NCI-H526 (cell line): ENCODE data around the gene FXYD6.

Source experiments
- DNase-seq, 2 experiments: peaks; one replicate each; lab custom pipeline; 2025; lab: John Stamatoyannopoulos, UW

The FXYD6 gene

DNA sequence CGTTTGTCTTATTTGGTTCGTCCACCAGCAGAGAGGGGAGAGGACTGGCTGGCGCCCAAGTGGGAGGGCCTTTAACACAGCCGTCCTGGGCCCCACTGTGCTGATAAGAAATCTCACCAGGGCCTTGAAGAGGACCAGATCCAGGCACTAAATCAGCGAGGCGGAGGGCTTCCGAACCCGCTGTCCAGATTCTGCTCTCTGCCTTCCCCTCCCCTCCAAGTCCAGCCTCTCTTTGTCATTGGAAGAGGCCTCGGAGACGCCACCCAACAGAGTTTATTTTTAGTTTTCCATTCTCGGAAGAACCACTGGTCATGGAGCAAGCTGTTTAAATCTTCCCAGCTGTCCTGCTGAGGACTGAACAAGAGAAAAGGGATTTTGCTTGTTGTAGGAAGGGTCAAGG, 9.3 kb upstream of the FXYD6 start:
- no peak for DNase-seq

DNA sequence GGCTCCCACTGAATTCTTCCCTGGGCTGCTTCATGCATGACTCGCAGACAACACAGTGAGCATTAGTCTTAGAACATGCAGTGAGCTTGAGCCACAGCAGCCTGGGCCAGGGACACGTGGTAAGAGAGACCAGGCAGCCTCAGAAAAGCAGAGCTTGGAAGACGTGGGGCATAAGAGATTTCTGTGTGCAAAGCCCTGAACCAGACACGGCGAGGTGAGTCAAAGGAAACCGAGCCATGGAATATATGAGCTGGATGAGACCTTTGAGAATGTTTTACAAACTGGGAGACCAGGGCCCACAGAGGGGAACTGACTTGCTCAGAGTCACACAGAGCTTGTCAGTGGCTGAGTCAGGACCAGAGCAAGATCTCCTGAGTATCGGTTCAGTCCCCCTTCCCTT, 8.5 kb upstream of the FXYD6 start:
- no peak for DNase-seq

DNA sequence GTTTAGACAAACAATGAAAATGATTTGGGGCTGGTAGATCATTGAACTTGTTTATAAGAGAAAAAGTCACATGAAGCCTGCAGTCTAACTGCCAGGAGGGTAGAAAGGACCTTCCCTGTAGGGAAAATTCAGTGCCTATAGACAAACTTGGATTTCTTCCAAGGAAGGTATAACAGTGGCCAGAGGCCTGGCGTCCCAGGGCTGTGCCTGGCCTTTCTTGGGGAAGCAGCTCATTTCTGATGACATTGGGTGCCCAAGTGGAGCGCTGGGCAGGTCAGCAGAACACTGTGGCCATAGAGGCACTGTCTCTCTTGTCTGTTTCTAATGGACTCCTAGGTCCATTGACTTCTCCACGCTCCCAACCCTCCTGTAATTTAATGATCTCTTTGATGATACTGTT, 6.6 kb upstream of the FXYD6 start:
- DNase-seq: no peak

DNA sequence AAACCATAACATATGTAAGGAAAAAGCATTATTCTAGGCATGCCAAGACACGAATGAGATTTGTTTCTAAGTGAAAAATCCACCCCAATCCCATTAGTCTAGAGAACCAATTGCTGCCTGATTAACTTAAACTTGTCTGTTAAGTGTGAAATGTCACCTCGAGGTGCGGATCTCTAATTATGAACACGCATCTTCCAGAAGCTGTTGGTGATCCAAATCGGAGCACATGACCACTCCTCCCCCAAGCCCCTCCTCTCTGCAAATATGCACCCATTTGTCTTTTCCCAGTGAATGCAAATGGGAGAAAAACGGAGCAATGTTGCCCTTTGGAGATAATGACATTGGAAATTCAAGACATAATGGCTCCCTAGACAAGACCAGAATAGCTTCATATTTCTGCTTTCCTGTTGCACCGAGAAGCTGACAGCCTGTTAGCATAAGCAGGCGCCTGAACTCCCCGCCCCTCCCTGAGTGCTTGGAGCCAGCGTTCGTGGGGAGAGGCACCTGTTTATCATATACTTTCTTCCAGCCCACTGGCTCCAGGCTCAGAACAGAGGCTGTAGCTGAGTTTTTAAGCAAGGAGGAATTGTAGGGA, 6.0 kb upstream of the FXYD6 start:
- DNase-seq: peak; percentile 92 to 95

DNA sequence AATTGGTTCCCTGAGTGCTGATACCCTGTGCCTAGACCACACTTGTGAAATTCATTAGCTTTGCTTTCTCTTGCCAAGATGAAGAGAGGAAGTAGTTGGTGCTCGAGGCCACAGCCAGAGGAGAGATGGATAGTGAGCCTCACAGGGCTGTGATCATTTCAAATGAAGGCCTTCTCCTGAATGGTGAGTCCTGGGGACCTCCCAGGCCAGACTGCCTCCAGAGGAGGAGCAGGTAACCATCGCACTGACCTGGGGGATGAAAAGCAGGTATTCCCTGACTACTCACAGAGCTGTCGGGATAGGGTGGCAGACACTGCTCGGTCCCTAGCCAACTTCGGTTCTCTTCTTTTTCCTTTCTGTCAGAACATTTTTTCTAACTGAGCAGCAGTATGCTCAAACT, 4.8 kb upstream of the FXYD6 start:
- DNase-seq: no peak

DNA sequence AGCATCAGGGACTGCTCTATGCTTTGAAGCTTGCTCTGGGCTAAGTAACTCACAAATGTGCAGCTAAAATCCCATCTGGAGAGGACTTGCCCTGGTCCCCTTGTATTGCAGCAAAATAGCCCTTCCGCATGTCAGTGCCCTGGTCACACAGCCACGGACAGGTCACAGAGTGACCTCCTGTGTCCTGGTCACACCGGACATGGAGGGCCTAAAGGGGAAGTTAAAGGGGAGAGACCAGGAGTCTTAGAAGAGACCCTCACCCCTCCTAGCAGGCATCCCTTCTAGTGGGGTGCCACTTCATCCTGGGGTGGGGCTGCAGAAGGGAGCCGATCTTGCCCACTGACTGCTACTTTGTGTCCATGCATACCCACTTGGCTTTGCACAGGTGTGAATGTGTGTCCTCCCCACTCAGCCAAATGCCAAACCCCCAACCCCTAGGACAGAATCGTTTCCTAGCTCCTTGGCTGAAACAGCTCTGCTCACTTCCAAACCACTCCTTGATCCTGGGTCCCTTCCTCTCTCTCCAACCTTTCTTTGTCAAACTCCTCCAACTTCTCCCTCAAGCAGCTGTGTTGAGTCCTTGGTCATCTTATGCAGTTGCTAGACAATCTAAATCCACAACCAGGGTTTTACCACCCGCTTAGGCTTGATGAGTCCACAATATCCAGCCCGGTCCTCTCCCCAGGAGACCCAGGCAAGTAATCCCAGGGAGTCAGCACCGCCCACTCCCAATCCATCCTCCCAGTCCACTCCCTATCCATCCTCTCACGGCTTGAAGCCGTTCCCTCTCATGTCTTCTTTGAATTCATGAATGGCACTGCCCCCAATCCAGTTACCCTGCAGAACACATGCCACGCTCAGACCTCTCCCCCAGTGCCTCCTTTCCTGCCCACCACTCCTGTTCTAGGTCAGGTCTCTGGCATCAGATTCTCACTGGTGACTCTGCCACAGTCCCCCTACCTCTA, 3.3 kb upstream of the FXYD6 start:
- DNase-seq: no peak

DNA sequence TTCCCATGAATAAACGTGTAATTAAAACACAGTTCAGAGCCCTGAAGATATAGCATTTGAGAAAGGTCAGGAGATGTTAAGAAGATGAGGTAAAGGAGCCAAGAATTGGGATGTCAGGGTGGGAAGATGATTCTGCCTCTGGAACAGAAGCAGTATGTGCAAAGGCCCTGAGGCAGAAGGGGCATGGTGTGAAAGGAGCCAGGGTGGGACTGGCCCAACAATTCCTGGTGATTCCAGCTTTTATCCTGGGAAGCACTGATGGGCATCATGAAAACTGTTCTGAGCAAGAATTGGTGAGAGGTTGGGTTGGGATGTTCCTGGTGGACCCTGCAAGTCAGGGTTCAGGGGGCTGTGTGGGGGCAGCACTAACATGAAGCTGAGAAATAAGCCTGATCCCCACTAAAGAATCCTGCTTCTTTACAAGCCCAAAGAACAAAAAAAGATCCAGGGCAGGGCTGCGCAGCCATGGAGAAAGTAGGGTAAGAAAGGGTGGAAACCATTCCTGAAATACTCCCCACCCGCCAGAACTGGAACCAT, 2.5 kb upstream of the FXYD6 start:
- DNase-seq: no peak

DNA sequence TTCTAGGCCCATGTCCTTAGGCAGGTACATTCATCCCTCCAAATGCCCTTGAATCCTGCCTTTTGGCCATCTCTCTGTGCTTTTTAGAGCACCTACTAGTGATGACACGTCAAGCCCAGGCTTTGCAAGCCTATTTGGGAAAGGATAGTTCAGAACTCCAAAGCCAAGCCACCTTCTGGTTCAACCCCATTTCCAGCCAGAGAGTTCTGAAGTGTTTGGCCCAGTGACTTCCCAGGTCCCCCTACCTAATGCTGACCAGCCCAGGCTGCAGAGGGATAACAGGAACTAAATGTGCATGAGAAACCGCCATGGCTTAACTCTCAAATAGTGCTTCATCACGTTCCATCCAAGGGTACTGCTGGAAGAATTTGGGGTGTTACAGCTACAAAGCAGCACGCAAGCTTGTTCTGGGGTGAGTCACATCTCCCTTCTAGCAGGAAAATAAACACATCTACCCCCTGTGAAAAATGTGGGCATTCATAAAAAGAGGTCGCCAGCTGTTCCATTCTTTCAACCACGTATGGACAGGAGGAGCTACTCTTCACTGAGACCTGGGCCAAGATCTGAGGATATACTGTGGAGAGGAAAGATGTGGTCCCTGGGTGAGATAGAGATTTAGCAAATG, 2.0 kb upstream of the FXYD6 start:
- no peak for DNase-seq

DNA sequence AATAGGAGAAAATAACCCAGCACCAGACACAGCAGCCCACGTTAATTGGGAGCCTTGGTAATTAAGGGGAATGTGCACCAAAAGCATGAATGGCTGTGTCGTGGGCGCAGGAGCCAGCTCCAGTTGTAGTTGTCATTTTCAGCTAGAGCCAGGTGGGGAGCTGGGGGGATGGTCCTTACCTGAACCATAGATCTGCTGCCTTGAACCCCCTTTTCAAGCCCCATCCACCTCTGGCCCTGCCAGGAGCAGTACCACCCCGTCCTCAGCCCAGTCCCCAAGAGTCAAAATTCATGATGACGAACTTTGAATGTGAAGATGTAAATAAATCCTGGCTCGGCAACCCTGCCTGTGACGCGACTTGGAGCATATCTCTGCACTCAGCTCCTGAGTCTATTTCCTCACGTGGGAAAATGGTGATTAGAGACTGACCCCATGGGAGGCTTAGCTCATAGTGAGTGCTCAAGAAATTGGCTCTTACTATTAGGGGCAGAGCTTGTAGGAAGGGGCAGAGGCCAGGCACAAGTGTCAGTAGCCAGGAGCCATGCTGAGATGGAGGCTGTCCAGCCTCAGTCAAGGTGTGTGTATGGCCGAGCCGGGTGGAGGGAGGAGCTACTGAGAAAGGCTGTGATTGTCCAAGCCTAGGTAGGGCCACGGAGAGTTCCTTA, 794 bp upstream of the FXYD6 start:
- DNase-seq: peak in 1 of 2 experiments; percentile 77

DNA sequence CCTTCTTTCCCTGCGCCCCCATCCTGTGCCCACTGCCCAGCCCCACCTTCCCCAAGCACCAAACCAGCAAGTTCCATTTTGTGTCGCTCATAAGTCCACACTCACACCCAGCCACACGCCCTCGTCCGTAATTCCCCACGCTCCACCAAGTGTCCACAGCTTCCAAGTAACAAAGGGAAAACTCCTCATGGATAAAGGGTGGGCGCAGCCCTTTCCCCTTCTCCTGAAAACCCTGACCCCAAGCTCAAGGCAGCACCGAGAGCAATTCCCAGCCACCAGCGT, 458 bp downstream of the FXYD6 start:
- peak; percentile 60 to 82 for DNase-seq

DNA sequence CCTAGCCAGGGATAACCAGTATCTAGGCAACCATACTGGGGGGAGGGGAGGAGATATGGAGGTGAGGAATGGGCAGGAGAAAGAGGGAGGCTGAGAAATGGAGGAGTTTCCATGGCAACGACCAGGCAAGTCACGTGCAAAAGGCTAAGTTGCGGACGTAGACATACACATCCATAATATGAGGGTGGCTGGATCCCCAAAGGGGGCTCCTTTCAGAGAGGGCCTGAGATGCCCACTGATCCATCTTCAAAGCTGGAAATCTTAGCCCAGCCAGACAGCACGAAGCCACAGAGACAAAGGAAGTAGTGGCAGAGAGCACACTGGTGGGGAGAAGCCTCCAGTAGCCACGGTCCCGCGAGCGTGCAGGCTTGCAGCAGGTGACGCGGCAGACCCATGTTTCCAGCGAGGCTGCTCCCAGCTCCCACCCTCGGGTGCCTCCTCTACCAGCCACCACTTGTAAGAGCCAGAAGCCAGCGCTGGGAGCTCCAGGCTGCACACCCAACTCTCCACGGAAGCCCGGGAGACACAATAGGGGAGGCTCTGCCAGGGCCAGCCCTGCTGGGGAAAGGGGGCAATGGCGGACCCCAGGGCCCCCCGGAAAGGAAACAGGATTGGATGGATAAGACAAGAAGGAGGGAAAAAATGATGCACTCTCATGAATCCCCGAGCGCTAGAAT, 938 bp downstream of the FXYD6 start:
- DNase-seq: peak; percentile 79 to 93

DNA sequence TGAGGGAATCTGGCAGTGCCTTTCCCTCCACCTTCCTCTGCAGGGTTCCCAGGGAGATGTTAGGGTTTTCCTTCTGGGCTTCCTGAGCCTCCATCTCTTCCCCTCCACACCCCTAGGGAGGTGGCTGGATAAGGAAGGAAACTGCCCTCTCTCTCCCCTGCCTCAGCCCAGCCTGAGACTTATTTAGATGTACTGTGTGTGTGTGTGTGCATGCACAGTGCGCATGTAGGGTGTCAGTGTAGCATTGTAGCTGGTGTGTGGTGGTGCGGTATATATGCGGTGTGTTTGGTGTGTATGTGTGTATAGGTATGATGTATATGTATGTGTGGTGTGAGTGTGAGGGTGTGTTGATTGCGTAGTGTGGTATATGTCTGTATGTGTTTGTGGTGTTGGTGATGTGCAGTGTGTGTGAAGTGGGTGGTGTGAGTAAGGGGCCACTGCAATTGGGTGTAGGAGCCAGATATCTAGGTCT, 1.5 kb downstream of the FXYD6 start:
- DNase-seq: no peak

DNA sequence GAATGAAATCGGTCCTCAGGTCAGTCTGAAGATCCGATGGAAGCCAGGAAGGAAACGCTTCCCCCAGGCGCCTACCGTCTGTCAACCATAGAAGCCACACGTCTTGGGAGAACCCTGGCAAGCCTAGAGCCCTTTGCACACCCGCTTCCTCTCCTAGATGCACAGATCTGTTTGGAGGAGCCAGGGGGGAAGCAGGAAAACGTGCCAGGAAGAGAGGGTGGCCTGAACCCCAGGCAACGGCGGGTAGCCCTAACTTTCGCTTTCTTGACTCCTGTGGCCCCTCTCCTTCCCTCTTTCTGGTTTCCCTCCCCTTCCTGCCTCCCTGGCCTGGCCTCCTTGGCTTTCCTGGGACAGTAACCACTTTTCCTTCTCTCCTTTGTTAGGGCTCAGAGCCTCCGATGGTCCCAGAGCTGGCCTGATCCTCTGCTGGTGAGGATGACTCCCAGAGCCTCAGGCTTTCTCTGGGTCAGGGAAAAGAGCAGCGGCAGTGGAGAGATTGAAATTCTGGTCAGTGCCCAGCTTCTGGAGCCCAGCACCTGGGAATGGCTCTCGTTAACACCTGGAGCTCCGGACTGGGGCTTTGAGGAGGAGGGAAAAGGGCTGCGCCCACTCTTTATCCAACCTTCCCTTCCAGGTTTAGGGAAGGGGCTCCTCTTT, 2.1 kb downstream of the FXYD6 start:
- DNase-seq: peak in 1 of 2 experiments; percentile 83

DNA sequence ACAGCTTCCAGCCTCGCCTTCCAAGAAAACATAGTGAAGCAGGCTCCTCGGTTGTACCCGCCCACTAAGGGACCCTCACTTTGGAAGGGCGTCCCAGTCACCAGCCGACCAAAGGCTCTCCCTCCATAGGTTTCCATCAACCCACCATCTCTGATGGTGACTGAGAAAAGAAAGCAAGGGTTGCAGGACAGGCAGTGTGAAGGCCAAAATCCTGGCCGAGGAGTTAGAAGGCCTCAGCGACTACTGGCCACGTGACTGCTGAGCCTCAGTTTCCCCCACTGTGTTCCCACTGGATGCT, 2.7 kb downstream of the FXYD6 start:
- no peak for DNase-seq

DNA sequence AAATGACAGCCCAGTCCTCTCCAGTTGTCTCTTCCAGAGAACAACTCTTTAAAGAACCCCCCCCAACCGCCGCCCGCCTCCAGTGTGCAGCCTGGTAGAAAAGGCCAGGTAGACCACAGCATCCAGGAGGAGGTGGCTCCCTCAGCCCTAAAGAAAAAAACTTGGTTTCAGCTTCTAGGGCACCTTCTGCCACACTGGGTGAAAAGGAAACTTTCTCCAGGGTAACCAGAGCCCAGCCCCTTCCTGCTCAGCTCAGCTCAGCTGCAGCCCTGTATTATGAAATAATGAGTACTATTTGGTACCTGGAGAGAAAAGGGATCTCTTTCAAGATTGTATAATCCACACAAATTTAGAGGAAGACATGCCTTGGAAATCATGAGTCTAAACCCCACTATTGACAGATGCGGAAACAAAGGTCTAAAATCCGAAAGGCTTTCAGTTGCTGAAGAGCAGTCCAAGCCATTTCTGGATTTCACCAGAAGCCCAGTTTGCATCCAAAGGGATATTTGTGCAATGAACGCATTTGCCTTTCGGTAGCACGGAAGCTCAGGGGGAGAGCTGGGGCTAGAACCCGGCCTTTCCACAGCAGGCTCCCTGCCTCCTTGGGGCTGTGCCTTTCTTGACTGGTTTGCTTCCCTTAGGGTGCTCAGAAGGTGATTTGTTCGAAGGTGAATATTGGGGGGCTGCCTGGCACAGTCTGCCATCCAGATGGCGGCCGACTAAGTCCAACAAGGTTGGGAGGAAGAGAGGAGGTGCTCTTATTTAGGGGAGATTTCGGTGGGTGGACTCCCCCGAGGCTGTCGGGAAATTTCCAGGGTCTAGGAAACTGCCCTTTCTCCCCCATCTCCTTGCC, 3.3 kb downstream of the FXYD6 start:
- no peak for DNase-seq

DNA sequence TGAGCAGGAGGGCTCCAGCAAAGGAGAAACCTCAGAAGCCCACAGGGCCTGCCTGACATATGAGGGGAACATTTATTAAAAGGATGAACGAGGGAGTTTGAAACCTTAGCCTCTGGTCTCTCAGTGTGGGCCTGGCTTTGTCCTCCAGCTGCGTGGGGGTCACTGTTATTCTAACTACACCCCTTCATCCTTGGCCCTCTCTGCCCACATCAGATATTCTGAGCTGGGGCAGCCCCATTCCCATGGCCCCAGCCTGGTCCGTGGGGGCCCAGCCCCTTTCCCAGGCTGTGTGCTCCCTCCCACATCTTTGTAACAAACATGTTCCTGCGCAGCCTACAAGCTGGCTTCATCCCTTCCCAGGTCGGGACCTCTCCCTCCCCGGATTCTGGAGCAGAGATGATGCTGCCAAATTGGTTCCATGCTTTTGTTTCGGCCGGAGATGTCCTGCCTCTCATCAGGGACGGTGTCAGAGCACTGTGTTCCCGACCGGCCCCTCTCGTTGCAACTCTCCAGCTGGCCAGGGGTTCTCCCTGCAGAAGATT, 4.0 kb downstream of the FXYD6 start:
- no peak for DNase-seq

DNA sequence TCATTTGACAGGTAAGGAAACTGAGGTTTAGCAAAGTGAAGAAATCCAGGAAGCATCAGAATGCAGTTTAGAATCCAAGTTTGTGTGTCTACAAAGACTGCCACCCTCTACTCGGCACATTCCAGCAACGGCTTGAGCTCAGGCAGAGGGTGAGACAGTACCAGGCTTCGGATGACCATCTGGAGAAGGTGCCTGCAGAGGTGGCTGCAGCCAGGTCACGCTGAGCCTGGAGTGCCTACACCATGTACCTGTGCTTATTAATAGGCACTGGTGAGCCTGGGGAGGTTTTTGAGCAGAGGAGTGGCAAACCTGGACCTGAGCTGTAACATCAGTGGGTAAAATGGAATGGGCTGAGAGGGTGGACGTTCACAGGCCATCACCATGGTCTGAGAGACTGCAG, 4.7 kb downstream of the FXYD6 start:
- DNase-seq: no peak

DNA sequence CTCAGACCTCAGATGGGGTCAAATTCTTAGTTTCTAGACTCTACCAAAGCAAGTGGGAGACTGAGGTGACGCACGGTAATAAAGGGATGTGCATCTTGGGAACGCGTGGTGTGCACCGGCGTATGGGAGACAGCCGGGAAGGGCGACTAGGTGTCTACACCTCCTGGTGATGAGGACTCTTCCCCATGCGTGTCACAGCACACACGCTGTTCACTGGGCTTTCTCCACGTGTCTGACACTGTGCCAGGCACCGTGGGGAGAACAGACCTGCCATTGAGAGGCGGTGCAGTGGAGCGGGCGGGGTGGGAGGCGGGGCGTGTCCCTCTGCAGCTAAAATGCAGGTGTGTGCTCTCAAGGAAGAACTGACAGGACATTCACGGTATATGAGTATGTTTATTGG, 5.3 kb downstream of the FXYD6 start:
- DNase-seq: no peak

DNA sequence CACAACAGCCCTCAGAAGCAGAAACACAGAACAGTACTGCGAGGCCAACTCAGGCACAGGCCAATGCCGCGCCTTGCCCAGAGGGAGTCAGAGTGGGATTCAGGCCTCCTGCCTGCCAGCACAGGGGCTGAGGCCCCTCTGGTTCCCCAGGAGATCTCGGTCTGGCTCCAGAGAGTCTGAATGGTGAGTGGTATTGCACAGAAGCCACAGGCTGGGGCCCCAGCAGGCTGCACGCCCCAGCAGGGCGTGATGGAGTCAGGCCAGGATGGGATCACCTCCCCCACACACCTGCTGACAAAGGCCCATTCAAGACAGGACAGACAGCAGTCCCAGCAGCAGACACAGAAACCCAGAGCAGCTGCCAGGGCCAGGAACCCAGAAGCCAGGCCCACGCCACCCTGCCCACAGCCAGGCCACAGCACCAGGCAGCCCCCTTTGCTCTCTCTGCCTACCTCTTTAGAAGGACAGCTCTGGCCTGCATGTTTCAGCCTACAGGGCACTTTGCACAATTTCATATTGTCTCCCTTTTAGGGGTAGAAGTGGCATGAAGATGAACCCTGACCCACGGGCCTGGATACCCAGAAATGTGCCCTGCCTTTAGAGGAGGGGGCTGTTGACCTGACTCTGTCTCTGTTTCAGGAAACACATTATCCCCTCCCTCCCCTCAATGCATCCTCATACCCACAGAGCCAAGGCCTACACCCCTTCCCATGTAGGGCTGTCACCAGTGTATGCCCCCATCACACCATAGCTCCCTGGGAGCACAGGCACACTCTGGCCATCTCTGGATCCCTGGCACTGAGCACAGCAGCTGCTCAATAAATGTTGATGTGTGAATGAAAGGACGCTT, 6.1 kb downstream of the FXYD6 start:
- peak; percentile 96 to 98 for DNase-seq
